Neural progenitor cell (in vitro differentiated cells): ENCODE data around the gene UNK. TPM values are rescaled to one million over a fixed set of nuclear protein-coding genes. Genes with fewer than 3 reads are reported as not detected.

Experiments used
- DNase-seq: peaks from one replicate; pipeline ENCODE4 v3.0.0-alpha.2; 2016; ENCODE audit warnings: low spot score
- H2AFZ ChIP-seq: fragments of 200-600 bp; sonication (generic); replicated peaks from 2 replicates; pipeline ENCODE4 v1.6.1; 2016; ENCODE audit warnings: antibody characterized with exemption
- H3F3A ChIP-seq: fragments of 200-600 bp; sonication (generic); 2 replicates; pipeline ENCODE4 v1.6.1; 2016; ENCODE audit warnings: antibody characterized with exemption, low read depth
- H3K27ac ChIP-seq: fragments of 200-600 bp; sonication (generic); 2 replicates; pipeline ENCODE4 v1.5.1; 2016; ENCODE audit warnings: mild to moderate bottlenecking
- H3K27me3 ChIP-seq: fragments of 200-600 bp; sonication (generic); 2 replicates; pipeline ENCODE4 v1.6.1; 2016; ENCODE audit warnings: mild to moderate bottlenecking, moderate library complexity
- H3K36me3 ChIP-seq: fragments of 200-600 bp; sonication (generic); 2 replicates; pipeline ENCODE4 v1.5.1; 2016
- H3K4me1 ChIP-seq: fragments of 200-600 bp; sonication (generic); 2 replicates; pipeline ENCODE4 v1.6.1; 2016; ENCODE audit warnings: mixed run types
- H3K4me2 ChIP-seq: fragments of 200-600 bp; sonication (generic); 2 replicates; pipeline ENCODE4 v1.6.1; 2016
- H3K4me3 ChIP-seq: fragments of 200-600 bp; sonication (generic); 2 replicates; pipeline ENCODE4 v1.5.1; 2016
- H3K79me2 ChIP-seq: fragments of 200-600 bp; sonication (generic); 2 replicates; pipeline ENCODE4 v1.6.1; 2016; ENCODE audit warnings: low read depth
- H3K9ac ChIP-seq: fragments of 200-600 bp; sonication (generic); 2 replicates; pipeline ENCODE4 v1.6.1; 2016
- H3K9me3 ChIP-seq: fragments of 200-600 bp; sonication (generic); 2 replicates; pipeline ENCODE4 v1.5.1; 2016; ENCODE audit warnings: low read depth
- H4K20me1 ChIP-seq: fragments of 200-600 bp; sonication (generic); 2 replicates; pipeline ENCODE4 v1.6.1; 2016; ENCODE audit warnings: low read depth
- H3K27ac Mint-ChIP-seq: 3 replicates; pipeline ENCODE4 v1.8.0; 2021; ENCODE audit warnings: mixed read lengths
- H3K27me3 Mint-ChIP-seq: 2 replicates; pipeline ENCODE4 v1.8.0; 2022; ENCODE audit warnings: low read depth, mild to moderate bottlenecking, inconsistent platforms, moderate library complexity, mixed read lengths; ENCODE audit not compliant: insufficient read depth
- H3K36me3 Mint-ChIP-seq: 3 replicates; pipeline ENCODE4 v1.8.0; 2021; ENCODE audit warnings: mixed read lengths
- H3K4me1 Mint-ChIP-seq: 3 replicates; pipeline ENCODE4 v1.8.0; 2021; ENCODE audit warnings: mixed read lengths
- H3K4me3 Mint-ChIP-seq: 3 replicates; pipeline ENCODE4 v1.8.0; 2021; ENCODE audit warnings: mild to moderate bottlenecking, moderate library complexity, mixed read lengths
- H3K9me3 Mint-ChIP-seq: 3 replicates; pipeline ENCODE4 v1.8.0; 2020; ENCODE audit warnings: mixed read lengths
- CTCF ChIP-seq: fragments of 200-600 bp; sonication (generic); IDR thresholded peaks from 2 replicates; pipeline ENCODE4 v1.5.1; 2017; ENCODE audit warnings: antibody characterized with exemption, mild to moderate bottlenecking
- EZH2 ChIP-seq: fragments of 200-600 bp; sonication (generic); IDR thresholded peaks from 2 replicates; pipeline ENCODE4 v1.6.1; 2017; ENCODE audit warnings: antibody characterized with exemption, mild to moderate bottlenecking, moderate library complexity
- EZH2phosphoT487 ChIP-seq: fragments of 200-600 bp; sonication (generic); IDR thresholded peaks from 2 replicates; pipeline ENCODE4 v1.6.1; 2017; ENCODE audit warnings: antibody characterized with exemption
- total RNA-seq: library from RNA; depleted of rRNA; stranded (reverse); fragments of >200 nt; gene quantifications from 2 replicates; pipeline ENCODE4 v1.2.3, GENCODE V29; 2015; ENCODE audit warnings: low replicate concordance

Gene UNK
- total RNA-seq, 1 donor from 2014 or later = 38.5 TPM

GRCh38 chr17:75828741-75829140, 44.1 kb downstream of the UNK start:
- Histone ChIP-seq H3K79me2 (no peaks in the 10 kb centered on the region), H3K4me1 (peaks cover 27% of the 10 kb centered on the region), H3K9me3 (no peaks in the 10 kb centered on the region), H2AFZ (no peak overlapping the region), H3K4me3 (no peak overlapping the region), H3K36me3 (no peaks in the 10 kb centered on the region), H3K27ac (no peak overlapping the region), H4K20me1 (no peaks in the 10 kb centered on the region), H3K9ac (no peak overlapping the region), H3K4me2 (peak overlapping the region; percentile 70), H3K27me3 (no peaks in the 10 kb centered on the region), H3F3A (peaks cover 27% of the 10 kb centered on the region)
- Mint-ChIP-seq H3K27ac (no peak overlapping the region), H3K4me3 (no peak overlapping the region), H3K27me3 (peaks cover 8% of the 10 kb centered on the region), H3K4me1 (peaks cover 25% of the 10 kb centered on the region), H3K36me3 (peaks cover 3% of the 10 kb centered on the region), H3K9me3 (no peaks in the 10 kb centered on the region)
- TF ChIP-seq EZH2 (no peak), EZH2phosphoT487 (no peak), CTCF (no peak)
- no peak for DNase-seq

- peaks cover 25% of the 10 kb centered on the region for H3K4me1 Mint-ChIP-seq
- no peak for DNase-seq
Measured at GRCh38 chr17:75829747-75830146, 45.1 kb downstream of the UNK start.

GRCh38 chr17:75830164-75831031, 45.8 kb downstream of the UNK start:
- peaks cover 27% of the 10 kb centered on the region for H3F3A ChIP-seq
- no peaks in the 10 kb centered on the region for H4K20me1 ChIP-seq
- DNase-seq = peak; percentile 71
- TF ChIP-seq EZH2phosphoT487 (no peak), EZH2 (no peak), CTCF (peak; percentile 61)
- H3K4me3 ChIP-seq = no peak overlapping the region
- no peaks in the 10 kb centered on the region for H3K79me2 ChIP-seq
- no peaks in the 10 kb centered on the region for H3K36me3 ChIP-seq
- Mint-ChIP-seq H3K9me3 (no peaks in the 10 kb centered on the region), H3K27ac (no peak overlapping the region), H3K4me3 (no peak overlapping the region), H3K27me3 (peaks cover 8% of the 10 kb centered on the region), H3K36me3 (peaks cover 1% of the 10 kb centered on the region), H3K4me1 (peaks cover 25% of the 10 kb centered on the region)
- H3K9ac ChIP-seq = no peak overlapping the region
- no peak overlapping the region for H2AFZ ChIP-seq
- H3K27ac ChIP-seq = no peak overlapping the region
- no peak overlapping the region for H3K4me2 ChIP-seq
- H3K27me3 ChIP-seq = no peaks in the 10 kb centered on the region
- no peaks in the 10 kb centered on the region for H3K9me3 ChIP-seq
- peaks cover 27% of the 10 kb centered on the region for H3K4me1 ChIP-seq

More at GRCh38 chr17:75829747-75830146, 45.1 kb downstream of the UNK start:
- no peaks in the 10 kb centered on the region for H3K79me2 ChIP-seq
- H3K4me1 ChIP-seq = peaks cover 27% of the 10 kb centered on the region
- H3K9me3 ChIP-seq = no peaks in the 10 kb centered on the region
- no peaks in the 10 kb centered on the region for H3K27me3 ChIP-seq
- no peaks in the 10 kb centered on the region for H4K20me1 ChIP-seq
- Mint-ChIP-seq H3K27me3 (peaks cover 8% of the 10 kb centered on the region), H3K9me3 (no peaks in the 10 kb centered on the region), H3K36me3 (peaks cover 3% of the 10 kb centered on the region), H3K27ac (no peak overlapping the region), H3K4me3 (no peak overlapping the region)
- H2AFZ ChIP-seq = no peak overlapping the region
- H3K4me2 ChIP-seq = no peak overlapping the region
- no peaks in the 10 kb centered on the region for H3K36me3 ChIP-seq
- H3F3A ChIP-seq = peaks cover 27% of the 10 kb centered on the region
- no peak overlapping the region for H3K9ac ChIP-seq
- TF ChIP-seq EZH2phosphoT487 = no peak
- no peak overlapping the region for H3K27ac ChIP-seq
- H3K4me3 ChIP-seq = no peak overlapping the region

- Histone ChIP-seq H3K4me2 (no peak overlapping the region), H3K27me3 (no peaks in the 10 kb centered on the region), H3K4me3 (no peak overlapping the region), H3F3A (peaks cover 27% of the 10 kb centered on the region), H4K20me1 (no peaks in the 10 kb centered on the region), H2AFZ (no peak overlapping the region), H3K27ac (no peak overlapping the region), H3K4me1 (peaks cover 27% of the 10 kb centered on the region), H3K36me3 (no peaks in the 10 kb centered on the region), H3K9ac (no peak overlapping the region), H3K9me3 (no peaks in the 10 kb centered on the region), H3K79me2 (no peaks in the 10 kb centered on the region)
- Mint-ChIP-seq H3K4me1 (peaks cover 25% of the 10 kb centered on the region), H3K36me3 (no peaks in the 10 kb centered on the region), H3K27me3 (peaks cover 8% of the 10 kb centered on the region), H3K27ac (no peak overlapping the region), H3K9me3 (no peaks in the 10 kb centered on the region), H3K4me3 (no peak overlapping the region)
- TF ChIP-seq EZH2phosphoT487 (no peak), EZH2 (no peak), CTCF (no peak)
- no peak for DNase-seq
Measured at GRCh38 chr17:75831032-75831571, 46.5 kb downstream of the UNK start.
